KMS-11 (cell line): ENCODE data around the gene RPL21.

Experiments
- H2AFZ ChIP-seq: fragments of 200-600 bp; sonication (generic); 2 replicates; pipeline ENCODE4 v1.6.1; 2016; ENCODE audit warnings: antibody characterized with exemption, mixed run types, low read depth
- H3K27ac ChIP-seq: fragments of 200-600 bp; sonication (generic); 2 replicates; pipeline ENCODE4 v1.6.1; 2016; ENCODE audit warnings: mild to moderate bottlenecking, mixed run types
- H3K27me3 ChIP-seq: fragments of 200-600 bp; sonication (generic); 2 replicates; pipeline ENCODE4 v1.6.1; 2017; ENCODE audit warnings: mild to moderate bottlenecking, low read depth, mixed run types, moderate library complexity; ENCODE audit not compliant: insufficient read depth
- H3K36me3 ChIP-seq: fragments of 200-600 bp; sonication (generic); 2 replicates; pipeline ENCODE4 v1.6.1; 2017; ENCODE audit warnings: mild to moderate bottlenecking, mixed run types; ENCODE audit not compliant: insufficient read depth
- H3K4me1 ChIP-seq: fragments of 200-600 bp; sonication (generic); 2 replicates; pipeline ENCODE4 v1.6.1; 2016; ENCODE audit warnings: mild to moderate bottlenecking, low read depth, mixed run types; ENCODE audit not compliant: poor library complexity, severe bottlenecking
- H3K4me2 ChIP-seq: fragments of 200-600 bp; sonication (generic); 2 replicates; pipeline ENCODE4 v1.7.0; 2016; ENCODE audit warnings: mild to moderate bottlenecking, mixed run types
- H3K4me3 ChIP-seq: fragments of 200-600 bp; sonication (generic); IDR thresholded peaks from 2 replicates; pipeline ENCODE4 v1.6.1; 2017; ENCODE audit warnings: low read depth, low read length, mixed read lengths; ENCODE audit not compliant: insufficient read depth
- H3K79me2 ChIP-seq: fragments of 200-600 bp; sonication (generic); 2 replicates; pipeline ENCODE4 v1.6.1; 2016; ENCODE audit warnings: low read depth, mixed run types; ENCODE audit not compliant: insufficient read depth
- H3K9ac ChIP-seq: fragments of 200-600 bp; sonication (generic); 2 replicates; pipeline ENCODE4 v1.6.1; 2016; ENCODE audit warnings: mild to moderate bottlenecking, mixed run types
- H4K20me1 ChIP-seq: fragments of 200-600 bp; sonication (generic); 2 replicates; pipeline ENCODE4 v1.6.1; 2016; ENCODE audit warnings: mild to moderate bottlenecking, mixed run types; ENCODE audit not compliant: insufficient read depth
- CTCF ChIP-seq: fragments of 200-600 bp; sonication (generic); conservative IDR thresholded peaks from 2 replicates; pipeline ENCODE4 v1.6.1; 2017; ENCODE audit warnings: low read depth, mild to moderate bottlenecking, antibody characterized with exemption, low read length, moderate library complexity, mixed read lengths

RPL21 gene

GRCh38 chr13:27250833-27251165, 559 bp upstream of the RPL21 start:
- Histone ChIP-seq H3K4me1 (peaks cover 14% of the 10 kb centered on the region), H3K79me2 (peaks cover 41% of the 10 kb centered on the region), H4K20me1 (0 out of 2 replicates have a peak, but pooled peaks cover 10% of the 10 kb centered on the region), H3K9ac (peak overlapping the region; percentile 100), H3K36me3 (peaks cover 5% of the 10 kb centered on the region; the same call in 1 of the 2 replicates), H3K27ac (peak overlapping the region; percentile 88), H3K27me3 (no peaks in the 10 kb centered on the region), H3K4me2 (peak overlapping the region; percentile 90), H2AFZ (peak overlapping the region; percentile 61), H3K4me3 (no peak overlapping the region)
- no peak for TF ChIP-seq CTCF

DNA sequence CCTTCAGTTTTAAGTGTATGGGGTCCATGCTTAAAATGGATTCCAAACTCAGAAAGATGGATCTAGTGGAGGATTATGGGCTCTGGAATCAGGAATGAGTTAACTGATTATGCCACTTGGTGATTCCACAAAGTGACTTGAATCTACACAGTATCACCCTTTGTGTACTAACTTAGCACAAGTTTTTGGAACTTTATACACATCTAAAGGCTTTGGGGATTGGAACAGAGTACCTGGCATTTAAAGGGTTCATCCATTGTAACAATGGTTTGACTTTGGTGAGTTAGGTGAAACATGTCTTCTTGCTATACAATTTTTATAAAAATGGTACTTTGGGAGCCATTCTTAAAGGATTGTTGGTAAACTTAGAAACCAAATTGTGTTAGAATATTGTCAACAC, 1.1 kb downstream of the RPL21 start:
- peaks cover 14% of the 10 kb centered on the region for H3K4me1 ChIP-seq
- H3K4me2 ChIP-seq = peak overlapping the region; percentile 90
- H2AFZ ChIP-seq = no peak overlapping the region
- no peaks in the 10 kb centered on the region for H3K27me3 ChIP-seq
- H4K20me1 ChIP-seq = 0 out of 2 replicates have a peak, but pooled peaks cover 10% of the 10 kb centered on the region
- H3K79me2 ChIP-seq = peaks cover 41% of the 10 kb centered on the region
- peak overlapping the region; percentile 100 for H3K9ac ChIP-seq
- H3K4me3 ChIP-seq = no peak overlapping the region
- TF ChIP-seq CTCF = no peak
- H3K36me3 ChIP-seq = peaks cover 5% of the 10 kb centered on the region; the same call in 1 of the 2 replicates
- peak overlapping the region; percentile 88 for H3K27ac ChIP-seq

DNA sequence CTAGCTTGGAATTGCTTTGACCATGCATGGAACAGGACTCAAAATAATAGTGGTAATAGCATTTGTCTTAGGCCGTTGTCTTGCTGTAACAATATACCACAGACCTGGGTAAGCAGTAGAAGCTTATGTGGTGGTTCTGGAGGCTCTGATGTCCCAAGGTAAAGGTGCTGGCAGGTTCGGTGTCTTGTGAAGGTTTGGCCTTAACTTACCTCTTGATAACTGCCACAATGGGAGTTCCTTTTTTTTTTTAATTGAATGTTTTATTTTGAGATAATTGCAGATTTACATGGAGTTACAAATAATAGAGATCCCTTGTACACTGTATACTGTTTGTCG, 5.8 kb downstream of the RPL21 start:
- Histone ChIP-seq H3K9ac (no peak overlapping the region), H3K27ac (no peak overlapping the region), H3K4me2 (no peak overlapping the region), H3K27me3 (no peaks in the 10 kb centered on the region), H4K20me1 (0 out of 2 replicates have a peak, but pooled peaks cover 10% of the 10 kb centered on the region), H3K79me2 (peaks cover 32% of the 10 kb centered on the region), H3K4me1 (peaks cover 14% of the 10 kb centered on the region), H3K4me3 (no peak overlapping the region), H2AFZ (no peak overlapping the region), H3K36me3 (peaks cover 5% of the 10 kb centered on the region; the same call in 1 of the 2 replicates)
- no peak for TF ChIP-seq CTCF

GRCh38 chr13:27257648-27258253, 6.4 kb downstream of the RPL21 start:
- peaks cover 5% of the 10 kb centered on the region; the same call in 1 of the 2 replicates for H3K36me3 ChIP-seq
- peaks cover 13% of the 10 kb centered on the region for H3K4me1 ChIP-seq
- H3K27me3 ChIP-seq = no peaks in the 10 kb centered on the region
- peaks cover 27% of the 10 kb centered on the region for H3K79me2 ChIP-seq
- H3K9ac ChIP-seq = no peak overlapping the region
- H3K4me2 ChIP-seq = no peak overlapping the region
- no peak overlapping the region for H2AFZ ChIP-seq
- 0 out of 2 replicates have a peak, but pooled peaks cover 7% of the 10 kb centered on the region for H4K20me1 ChIP-seq
- TF ChIP-seq CTCF = no peak
- H3K27ac ChIP-seq = no peak overlapping the region; the same call in 1 of the 2 replicates
- no peak overlapping the region for H3K4me3 ChIP-seq
